Breast epithelium (tissue), 3 donors: ENCODE data around the gene NAAA.

Source experiments
- CTCF ChIP-seq, 3 donors: fragments of 450-650 bp; IDR thresholded peaks; one replicate each; pipeline ENCODE4 v1.5.1; 2016 to 2017; ENCODE audit warnings: antibody characterized with exemption in 3 of 3, mild to moderate bottlenecking in 3 of 3, moderate library complexity in 3 of 3
- POLR2A ChIP-seq: fragments of 450-650 bp; IDR thresholded peaks from one replicate; pipeline ENCODE4 v1.6.1; 2016; ENCODE audit warnings: antibody characterized with exemption, mild to moderate bottlenecking, moderate library complexity
- POLR2AphosphoS5 ChIP-seq, 3 donors: sonication (generic); formaldehyde crosslinking; IDR thresholded peaks; one replicate each; pipeline ENCODE4 v1.6.1; 2017; ENCODE audit warnings: antibody characterized with exemption in 3 of 3

DNA sequence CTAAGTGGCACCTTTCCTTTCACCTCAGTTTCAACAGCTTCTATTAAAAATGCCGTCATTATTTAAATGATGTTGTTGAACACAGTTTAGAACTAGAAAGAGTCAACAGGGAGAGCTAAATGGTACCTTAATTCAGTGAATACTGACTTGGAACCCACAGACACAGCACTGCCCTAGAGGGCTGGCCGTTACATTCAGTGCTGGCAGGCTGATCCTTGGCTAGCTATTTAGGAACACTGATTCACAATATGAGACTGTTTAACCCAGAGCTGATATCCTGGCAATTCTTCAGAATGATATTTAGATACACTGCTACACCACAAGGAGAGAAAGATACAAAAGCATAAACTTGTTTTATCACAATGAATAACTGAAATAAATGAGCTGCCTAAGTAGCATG is 12.7 kb upstream of the NAAA start:
- TF ChIP-seq POLR2A (no peak), CTCF (IDR thresholded peaks at IDR 0.05) (no peak), POLR2AphosphoS5 (IDR thresholded peaks at IDR 0.05) (no peak)
